DND-41 (cell line): ENCODE results near the gene VPS37B.

Experiments used
- ATAC-seq: fragments of 200-7000 bp; cut with Tn5 transposase; 3 replicates; pipeline ENCODE4 v1.9.1; 2021; ENCODE audit warnings: low read depth; ENCODE audit not compliant: insufficient read depth
- DNase-seq: peaks from one replicate; pipeline ENCODE4 v3.0.0-alpha.2; 2020
- H2AFZ ChIP-seq: 2 replicates; pipeline ENCODE4 v1.6.0; 2012; ENCODE audit warnings: low read depth, low read length
- H3K27ac ChIP-seq: 2 replicates; pipeline ENCODE4 v1.5.1; 2012; ENCODE audit warnings: low read length, inconsistent platforms
- H3K27me3 ChIP-seq: fragments of 200-600 bp; sonication (generic); 2 replicates; pipeline ENCODE4 v1.6.0; 2012; ENCODE audit warnings: low read length, mild to moderate bottlenecking, inconsistent platforms; ENCODE audit not compliant: insufficient read depth, poor library complexity
- H3K36me3 ChIP-seq: 2 replicates; pipeline ENCODE4 v1.5.1; 2012; ENCODE audit warnings: low read length, inconsistent platforms; ENCODE audit not compliant: insufficient read depth
- H3K4me1 ChIP-seq: 2 replicates; pipeline ENCODE4 v1.5.1; 2012; ENCODE audit warnings: mild to moderate bottlenecking, low read length; ENCODE audit not compliant: insufficient read depth
- H3K4me2 ChIP-seq: 2 replicates; pipeline ENCODE4 v1.6.0; 2012; ENCODE audit warnings: mild to moderate bottlenecking, moderate library complexity, low read length, inconsistent platforms; ENCODE audit not compliant: insufficient read depth
- H3K4me3 ChIP-seq, 2 experiments: fragments of 200-600 bp in 1 of 2; shearing (Covaris generic) in 1 of 2; 2 replicates each; pipeline ENCODE4 v1.5.1; 2012 to 2016; ENCODE audit warnings: inconsistent platforms in 2 of 2, low read length in 2 of 2, mild to moderate bottlenecking in 2 of 2, low read depth in 1 of 2, moderate library complexity in 1 of 2
- H3K79me2 ChIP-seq: 2 replicates; pipeline ENCODE4 v1.6.0; 2012; ENCODE audit warnings: low read length, inconsistent platforms; ENCODE audit not compliant: insufficient read depth
- H3K9ac ChIP-seq: 2 replicates; pipeline ENCODE4 v1.6.0; 2012; ENCODE audit warnings: low read depth, mild to moderate bottlenecking, inconsistent platforms, low read length, moderate library complexity
- H3K9me3 ChIP-seq: 2 replicates; pipeline ENCODE4 v1.5.1; 2012; ENCODE audit warnings: low read length, moderate library complexity, mild to moderate bottlenecking, inconsistent platforms; ENCODE audit not compliant: insufficient read depth, severe bottlenecking
- H4K20me1 ChIP-seq: 2 replicates; pipeline ENCODE4 v1.6.0; 2012; ENCODE audit warnings: low read length; ENCODE audit not compliant: insufficient read depth
- EZH2 ChIP-seq: IDR thresholded peaks from 3 replicates; pipeline ENCODE4 v1.6.1; 2012; ENCODE audit warnings: borderline replicate concordance, low read depth, mild to moderate bottlenecking, moderate library complexity, low read length, inconsistent platforms; ENCODE audit not compliant: severe bottlenecking
- TF ChIP-seq, protein P1 (sequence below): IDR thresholded peaks from 2 replicates; pipeline ENCODE4 v1.5.1; 2012; ENCODE audit warnings: borderline replicate concordance, low read length, moderate library complexity, mild to moderate bottlenecking; ENCODE audit not compliant: poor library complexity, severe bottlenecking; ENCODE audit errors: extremely low read depth

The VPS37B gene

DNA sequence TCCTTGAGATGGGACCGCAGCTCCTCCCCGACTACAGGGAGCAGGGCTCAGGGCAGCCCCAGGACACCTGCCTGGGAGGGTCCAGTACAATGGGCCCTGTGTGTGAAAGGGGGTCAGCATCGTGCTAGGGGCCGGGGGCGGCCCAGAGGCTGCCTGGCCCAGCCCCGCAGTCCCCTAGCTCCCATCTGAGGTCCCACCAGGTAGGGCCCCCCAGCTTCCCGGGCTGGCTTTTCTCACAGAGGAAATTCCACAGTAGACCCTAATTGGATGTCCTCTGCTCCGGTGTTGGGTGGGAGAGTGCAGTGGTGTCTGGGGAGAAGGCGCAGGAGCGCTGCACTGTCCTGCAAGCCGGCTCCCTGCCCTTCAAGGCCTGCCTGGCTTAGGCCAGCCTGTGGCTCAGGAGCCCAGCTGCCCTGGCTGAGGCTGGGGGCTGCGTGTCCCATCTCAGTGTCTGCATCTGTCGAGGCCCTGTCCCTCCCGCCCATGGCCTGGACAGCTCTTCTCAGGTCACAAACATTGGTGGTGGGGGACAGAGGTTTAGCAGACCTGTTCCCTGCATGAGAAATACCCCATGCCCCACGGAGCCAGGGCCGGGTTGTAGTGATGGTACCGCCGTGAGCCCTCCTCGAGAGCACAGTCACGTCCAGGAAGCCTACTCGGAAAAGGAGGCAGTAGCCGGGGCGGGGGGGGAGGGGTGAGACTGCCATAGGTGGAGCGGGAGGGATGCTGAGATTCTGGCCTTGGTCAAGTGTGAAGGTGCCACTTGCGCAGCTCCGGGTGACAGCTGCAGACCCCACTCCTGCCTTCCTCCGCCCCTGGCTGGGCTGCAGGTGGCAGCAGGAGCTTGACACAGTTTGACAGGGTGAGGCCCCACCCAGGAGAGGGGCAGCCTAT lies 49.1 kb downstream of the VPS37B start:
- H3K4me3 ChIP-seq, result no peak overlapping the region
- H3K27me3 ChIP-seq, result no peaks in the 10 kb centered on the region
- H3K9me3 ChIP-seq, result no peaks in the 10 kb centered on the region
- no peak for TF ChIP-seq EZH2
- TF ChIP-seq, protein P1, sequence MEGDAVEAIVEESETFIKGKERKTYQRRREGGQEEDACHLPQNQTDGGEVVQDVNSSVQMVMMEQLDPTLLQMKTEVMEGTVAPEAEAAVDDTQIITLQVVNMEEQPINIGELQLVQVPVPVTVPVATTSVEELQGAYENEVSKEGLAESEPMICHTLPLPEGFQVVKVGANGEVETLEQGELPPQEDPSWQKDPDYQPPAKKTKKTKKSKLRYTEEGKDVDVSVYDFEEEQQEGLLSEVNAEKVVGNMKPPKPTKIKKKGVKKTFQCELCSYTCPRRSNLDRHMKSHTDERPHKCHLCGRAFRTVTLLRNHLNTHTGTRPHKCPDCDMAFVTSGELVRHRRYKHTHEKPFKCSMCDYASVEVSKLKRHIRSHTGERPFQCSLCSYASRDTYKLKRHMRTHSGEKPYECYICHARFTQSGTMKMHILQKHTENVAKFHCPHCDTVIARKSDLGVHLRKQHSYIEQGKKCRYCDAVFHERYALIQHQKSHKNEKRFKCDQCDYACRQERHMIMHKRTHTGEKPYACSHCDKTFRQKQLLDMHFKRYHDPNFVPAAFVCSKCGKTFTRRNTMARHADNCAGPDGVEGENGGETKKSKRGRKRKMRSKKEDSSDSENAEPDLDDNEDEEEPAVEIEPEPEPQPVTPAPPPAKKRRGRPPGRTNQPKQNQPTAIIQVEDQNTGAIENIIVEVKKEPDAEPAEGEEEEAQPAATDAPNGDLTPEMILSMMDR, result no peak
- no peak overlapping the region for H3K27ac ChIP-seq
- H4K20me1 ChIP-seq, result peaks cover 47% of the 10 kb centered on the region
- H3K4me2 ChIP-seq, result no peak overlapping the region
- H3K9ac ChIP-seq, result no peak overlapping the region
- H3K79me2 ChIP-seq, result no peaks in the 10 kb centered on the region
- no peak for DNase-seq
- no peak for ATAC-seq
- H2AFZ ChIP-seq, result no peak overlapping the region
- no peaks in the 10 kb centered on the region for H3K4me1 ChIP-seq
- H3K36me3 ChIP-seq, result no peaks in the 10 kb centered on the region

DNA sequence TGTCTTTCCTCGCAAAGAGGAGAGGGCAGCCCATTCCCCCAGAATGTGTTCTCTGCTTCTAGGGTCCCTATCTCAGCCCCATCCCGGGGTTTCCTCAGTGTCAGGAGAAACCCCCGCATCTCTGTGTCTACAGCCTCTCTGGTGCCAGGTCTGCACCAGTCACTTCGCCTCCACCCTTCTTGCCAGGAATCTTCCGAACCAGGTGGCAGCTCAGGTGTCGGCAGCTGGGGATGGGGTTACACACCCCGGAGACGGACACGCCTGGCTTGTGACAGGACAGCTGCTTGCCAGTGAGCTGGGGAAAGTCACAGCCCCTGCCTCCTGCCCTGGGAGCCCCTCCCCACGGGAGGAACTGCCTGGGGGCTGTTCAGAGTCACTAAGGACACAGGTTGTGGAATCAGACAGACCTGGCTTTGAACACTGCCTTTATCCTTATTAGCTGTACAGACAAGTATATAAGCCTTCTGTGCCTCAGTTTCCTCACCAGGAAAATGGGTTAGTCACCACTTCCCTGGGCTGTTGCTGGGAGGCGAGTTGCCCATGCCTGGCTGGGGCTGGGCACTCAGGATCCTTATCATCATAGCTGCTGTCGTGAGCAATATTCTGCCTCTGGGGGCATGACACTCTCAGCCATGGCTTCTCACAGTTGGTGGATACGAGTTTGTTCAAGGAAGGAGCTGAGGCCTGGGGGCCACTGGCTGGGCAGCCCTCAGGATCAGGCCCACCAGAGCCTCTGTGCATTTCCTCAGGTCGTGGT lies 49.9 kb downstream of the VPS37B start:
- no peaks in the 10 kb centered on the region for H3K4me1 ChIP-seq
- H3K4me3 ChIP-seq, result no peak overlapping the region

DNA sequence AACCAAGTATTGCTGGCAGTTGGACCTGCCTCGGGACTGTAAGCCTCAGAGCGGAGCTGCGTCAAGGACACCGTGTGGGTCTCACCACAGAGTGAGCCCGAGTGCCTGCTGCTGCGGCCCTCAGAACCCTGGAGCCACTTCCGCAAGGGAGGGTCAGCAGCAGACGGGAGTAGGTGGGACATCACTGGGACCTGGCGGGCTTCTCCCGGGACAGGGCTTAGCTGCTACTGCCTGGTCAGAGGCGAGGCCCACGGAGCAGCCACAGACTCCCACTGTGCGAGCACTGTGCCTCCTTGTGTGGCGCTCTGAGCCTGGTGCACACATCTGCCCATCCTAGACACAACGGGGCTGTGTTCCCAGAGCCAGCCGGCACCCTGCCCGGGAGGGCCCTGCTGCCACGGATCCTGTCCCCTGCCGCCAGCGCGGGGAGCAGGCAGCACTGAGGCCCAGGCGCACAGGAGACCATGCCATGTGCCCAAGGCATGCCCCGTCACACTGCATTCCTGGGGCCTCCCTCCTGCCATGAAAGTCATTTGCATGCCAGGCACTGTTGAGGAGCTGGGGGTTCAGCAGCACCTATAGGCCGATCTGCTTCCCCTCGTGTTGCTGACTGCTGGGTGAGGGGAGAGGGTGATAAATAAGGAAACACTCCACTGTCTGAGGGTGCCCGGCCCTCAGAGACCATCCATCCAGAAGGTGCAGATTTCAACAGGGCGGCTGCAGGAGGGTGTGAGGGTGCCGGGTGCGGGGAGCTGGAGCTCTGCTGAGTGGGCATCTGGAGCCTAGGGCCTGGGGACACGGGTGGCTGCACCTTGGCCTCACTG lies 50.7 kb downstream of the VPS37B start:
- H2AFZ ChIP-seq, result no peak overlapping the region
- no peak for ATAC-seq
- H4K20me1 ChIP-seq, result peaks cover 54% of the 10 kb centered on the region
- no peaks in the 10 kb centered on the region for H3K79me2 ChIP-seq
- no peaks in the 10 kb centered on the region for H3K27me3 ChIP-seq
- no peak for TF ChIP-seq EZH2
- TF ChIP-seq, protein P1, result no peak
- H3K4me2 ChIP-seq, result no peak overlapping the region
- no peak for DNase-seq
- H3K4me1 ChIP-seq, result no peaks in the 10 kb centered on the region
- H3K4me3 ChIP-seq, result no peak overlapping the region
- no peak overlapping the region for H3K9ac ChIP-seq
- no peaks in the 10 kb centered on the region for H3K9me3 ChIP-seq
- H3K27ac ChIP-seq, result no peak overlapping the region
- H3K36me3 ChIP-seq, result no peaks in the 10 kb centered on the region

More for the DNA sequence above, 49.9 kb downstream of the VPS37B start:
- ATAC-seq (no peak), DNase-seq (no peak)
- no peak overlapping the region for H2AFZ ChIP-seq
- peaks cover 51% of the 10 kb centered on the region for H4K20me1 ChIP-seq
- no peaks in the 10 kb centered on the region for H3K9me3 ChIP-seq
- no peaks in the 10 kb centered on the region for H3K27me3 ChIP-seq
- H3K4me2 ChIP-seq, result no peak overlapping the region
- no peak overlapping the region for H3K9ac ChIP-seq
- H3K79me2 ChIP-seq, result no peaks in the 10 kb centered on the region
- H3K27ac ChIP-seq, result no peak overlapping the region
- TF ChIP-seq EZH2, result no peak
- TF ChIP-seq, protein P1, result no peak
- H3K36me3 ChIP-seq, result no peaks in the 10 kb centered on the region
